ENCODE results near the gene LRRC7.
A peak's percentile ranks its signal among the peaks of the same experiment; 100 is the strongest.
"Not testable (repeated sequence)": the region's sequence is repeated elsewhere in the genome, so short reads cannot be mapped to it uniquely, and the experiment has no call there.

LRRC7 gene

GRCh38 chr1:69710484-69711189 is 142.9 kb downstream of the LRRC7 start:
- no peak overlapping the region for H3K9ac ChIP-seq (ENCODE audit: insufficient read length, low read depth)
- TF ChIP-seq SUZ12 (IDR thresholded peaks at IDR 0.05; ENCODE audit: extremely low read depth, insufficient read depth, insufficient read length) (no peak), ZNF274 (IDR thresholded peaks at IDR 0.05; ENCODE audit: low read depth, low read length) (no peak), YY1 (IDR thresholded peaks at IDR 0.05; ENCODE audit: insufficient read depth, insufficient read length) (no peak)
- H3K4me3 ChIP-seq (ENCODE audit: insufficient read length, low read depth), result no peak overlapping the region

DNA sequence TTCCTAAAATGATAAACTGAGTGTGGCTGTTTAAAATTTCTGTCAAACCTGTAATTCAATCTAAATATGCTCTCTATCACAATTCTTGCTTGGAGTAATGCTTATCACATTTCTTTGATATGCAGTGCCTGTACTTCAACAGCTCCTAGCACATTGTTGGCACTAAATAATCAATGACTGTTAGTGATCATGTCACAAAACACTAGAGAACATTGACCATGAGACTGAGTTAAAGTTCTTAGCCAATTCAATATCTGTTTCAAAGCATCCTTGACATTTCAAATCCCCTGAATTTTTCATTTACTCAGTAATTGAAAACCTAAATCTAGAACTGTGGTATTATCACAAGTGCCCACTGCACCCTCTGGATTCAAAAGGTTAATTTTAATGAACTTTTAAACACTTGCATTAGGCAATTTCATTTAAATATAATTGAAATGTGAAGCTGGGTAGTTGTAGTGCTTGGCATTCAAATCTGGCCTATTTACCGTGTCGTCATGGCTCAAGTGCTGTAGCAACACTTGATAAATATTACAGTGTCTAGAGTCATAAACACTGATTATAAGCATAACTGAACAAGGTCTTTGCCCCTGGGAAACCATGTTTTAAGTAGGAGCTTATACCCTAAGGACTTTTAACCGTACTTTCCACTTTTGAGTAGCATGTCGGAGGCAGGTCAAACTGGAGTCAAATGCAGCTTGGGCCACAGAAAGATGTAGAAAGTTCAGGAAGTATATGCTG is 143.6 kb downstream of the LRRC7 start:
- Histone ChIP-seq H3K4me3 (ENCODE audit: insufficient read length, low read depth) (no peak overlapping the region), H3K9me3 (ENCODE audit: insufficient read depth, low read length) (no peaks in the 10 kb centered on the region), H3K36me3 (ENCODE audit: insufficient read depth, insufficient read length, low read length) (no peaks in the 10 kb centered on the region), H3K4me1 (ENCODE audit: insufficient read depth, insufficient read length) (no peaks in the 10 kb centered on the region), H3K27me3 (ENCODE audit: insufficient read depth, insufficient read length) (no peaks in the 10 kb centered on the region), H3K9ac (ENCODE audit: insufficient read length, low read depth) (no peak overlapping the region)
- DNase-seq (ENCODE audit: low read depth, low spot score), result no peak
- TF ChIP-seq SUZ12 (IDR thresholded peaks at IDR 0.05; ENCODE audit: extremely low read depth, insufficient read depth, insufficient read length) (no peak), ZNF274 (IDR thresholded peaks at IDR 0.05; ENCODE audit: low read depth, low read length) (no peak), YY1 (IDR thresholded peaks at IDR 0.05; ENCODE audit: insufficient read depth, insufficient read length) (no peak)

More at GRCh38 chr1:69710484-69711189, 142.9 kb downstream of the LRRC7 start:
- DNase-seq (ENCODE audit: low read depth, low spot score), result no peak
- Histone ChIP-seq H3K36me3 (ENCODE audit: insufficient read depth, insufficient read length, low read length) (no peaks in the 10 kb centered on the region), H3K4me1 (ENCODE audit: insufficient read depth, insufficient read length) (no peaks in the 10 kb centered on the region), H3K9me3 (ENCODE audit: insufficient read depth, low read length) (no peaks in the 10 kb centered on the region), H3K27me3 (ENCODE audit: insufficient read depth, insufficient read length) (no peaks in the 10 kb centered on the region)

- not testable (repeated sequence) for H3K4me1 ChIP-seq (ENCODE audit: insufficient read depth, insufficient read length); H3K9me3 ChIP-seq (ENCODE audit: insufficient read depth, low read length); H3K9ac ChIP-seq (ENCODE audit: insufficient read length, low read depth); H3K27me3 ChIP-seq (ENCODE audit: insufficient read depth, insufficient read length); DNase-seq (ENCODE audit: low read depth, low spot score); H3K36me3 ChIP-seq (ENCODE audit: insufficient read depth, insufficient read length, low read length); H3K4me3 ChIP-seq (ENCODE audit: insufficient read length, low read depth)
Measured at GRCh38 chr1:69717834-69718233, 150.1 kb downstream of the LRRC7 start.

DNA sequence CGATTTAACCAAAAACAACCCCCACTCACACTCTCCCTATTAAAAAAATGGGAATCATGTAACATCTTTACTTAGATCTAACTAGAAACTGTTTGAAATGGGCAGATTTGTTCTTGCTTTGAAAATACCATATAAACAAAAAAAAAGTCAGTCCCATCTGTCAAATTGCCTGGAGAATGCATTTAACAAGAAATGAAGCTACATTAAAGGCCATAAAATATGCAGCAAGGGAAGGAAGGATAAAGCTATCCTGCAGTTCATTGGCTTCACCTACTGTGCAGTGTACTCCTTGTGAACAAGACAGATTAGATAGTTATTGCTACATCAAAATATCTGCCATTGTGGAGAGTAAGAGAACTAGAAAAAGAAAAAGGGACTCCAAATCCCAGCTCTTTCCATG is 160.5 kb downstream of the LRRC7 start:
- Histone ChIP-seq H3K9ac (ENCODE audit: insufficient read length, low read depth) (no peak overlapping the region), H3K4me1 (ENCODE audit: insufficient read depth, insufficient read length) (no peaks in the 10 kb centered on the region), H3K4me3 (ENCODE audit: insufficient read length, low read depth) (no peak overlapping the region), H3K36me3 (ENCODE audit: insufficient read depth, insufficient read length, low read length) (no peaks in the 10 kb centered on the region), H3K9me3 (ENCODE audit: insufficient read depth, low read length) (peaks cover 16% of the 10 kb centered on the region; the same call in 1 of the 2 replicates), H3K27me3 (ENCODE audit: insufficient read depth, insufficient read length) (no peaks in the 10 kb centered on the region)
- TF ChIP-seq SUZ12 (IDR thresholded peaks at IDR 0.05; ENCODE audit: extremely low read depth, insufficient read depth, insufficient read length) (no peak), ZNF274 (IDR thresholded peaks at IDR 0.05; ENCODE audit: low read depth, low read length) (no peak), YY1 (IDR thresholded peaks at IDR 0.05; ENCODE audit: insufficient read depth, insufficient read length) (no peak)
- DNase-seq (ENCODE audit: low read depth, low spot score), result no peak

DNA sequence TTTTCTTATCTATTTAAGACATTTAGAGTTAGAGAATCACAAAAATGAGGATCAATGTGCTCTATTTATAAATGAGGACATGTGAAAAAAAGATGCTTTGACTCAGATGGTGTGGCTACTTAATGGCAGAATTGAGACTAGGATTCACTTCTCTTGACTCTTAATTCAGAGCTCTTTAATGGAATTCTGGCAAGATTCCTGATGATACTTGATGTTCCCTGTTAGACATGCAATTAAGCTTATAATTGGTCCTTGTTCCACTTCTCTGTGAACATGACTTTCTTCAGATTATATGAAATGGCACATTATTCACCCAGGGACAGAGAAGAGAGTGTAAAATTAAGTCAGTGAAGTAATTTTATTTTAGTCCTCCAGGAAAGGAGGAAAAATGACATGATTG is 165.3 kb downstream of the LRRC7 start:
- H3K36me3 ChIP-seq (ENCODE audit: insufficient read depth, insufficient read length, low read length), result no peaks in the 10 kb centered on the region
- DNase-seq (ENCODE audit: low read depth, low spot score), result no peak
- peaks cover 27% of the 10 kb centered on the region for H3K9me3 ChIP-seq (ENCODE audit: insufficient read depth, low read length)
- no peak overlapping the region for H3K9ac ChIP-seq (ENCODE audit: insufficient read length, low read depth)
- no peaks in the 10 kb centered on the region for H3K4me1 ChIP-seq (ENCODE audit: insufficient read depth, insufficient read length)
- H3K27me3 ChIP-seq (ENCODE audit: insufficient read depth, insufficient read length), result no peaks in the 10 kb centered on the region
- no peak overlapping the region for H3K4me3 ChIP-seq (ENCODE audit: insufficient read length, low read depth)
- no peak for TF ChIP-seq SUZ12 (IDR thresholded peaks at IDR 0.05; ENCODE audit: extremely low read depth, insufficient read depth, insufficient read length)
- no peak for TF ChIP-seq YY1 (IDR thresholded peaks at IDR 0.05; ENCODE audit: insufficient read depth, insufficient read length)
- TF ChIP-seq ZNF274 (IDR thresholded peaks at IDR 0.05; ENCODE audit: low read depth, low read length), result no peak

DNA sequence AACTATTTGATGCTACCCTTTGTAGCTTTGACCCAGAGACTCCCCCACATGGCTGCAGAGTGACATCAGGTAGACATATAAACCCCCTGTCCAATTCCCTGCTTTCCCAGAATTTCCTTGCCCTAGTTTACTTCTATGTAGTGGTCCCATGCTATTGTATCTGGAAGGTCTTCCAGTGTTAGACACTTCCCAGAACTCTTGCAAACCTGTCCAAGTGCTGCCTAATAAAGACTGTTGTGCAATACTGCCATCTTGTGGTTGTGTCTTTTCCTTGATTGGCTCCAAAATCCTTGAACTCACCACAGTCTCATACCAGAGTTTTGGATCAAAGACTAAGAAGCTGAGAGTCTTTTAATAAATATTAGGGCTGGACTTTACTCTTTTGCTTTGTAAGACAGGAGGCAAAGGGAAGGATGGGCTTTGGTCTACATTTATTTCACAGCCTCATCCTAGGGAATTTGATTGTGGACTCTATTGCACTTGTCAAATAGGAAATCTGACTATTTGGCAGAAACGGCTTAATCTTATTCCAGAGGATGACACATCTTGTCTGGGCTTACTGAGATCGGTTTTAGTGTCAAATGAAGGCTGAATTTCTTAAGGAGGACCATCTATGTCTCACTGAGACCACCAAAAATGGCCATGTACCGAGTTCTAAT is 169.9 kb downstream of the LRRC7 start:
- H3K4me3 ChIP-seq (ENCODE audit: insufficient read length, low read depth), result no peak overlapping the region
- peaks cover 11% of the 10 kb centered on the region for H3K9me3 ChIP-seq (ENCODE audit: insufficient read depth, low read length)
- DNase-seq (ENCODE audit: low read depth, low spot score), result peak; percentile 87
- TF ChIP-seq SUZ12 (IDR thresholded peaks at IDR 0.05; ENCODE audit: extremely low read depth, insufficient read depth, insufficient read length), result no peak
- TF ChIP-seq YY1 (IDR thresholded peaks at IDR 0.05; ENCODE audit: insufficient read depth, insufficient read length), result no peak
- TF ChIP-seq ZNF274 (IDR thresholded peaks at IDR 0.05; ENCODE audit: low read depth, low read length), result no peak
- no peaks in the 10 kb centered on the region for H3K36me3 ChIP-seq (ENCODE audit: insufficient read depth, insufficient read length, low read length)
- no peaks in the 10 kb centered on the region for H3K27me3 ChIP-seq (ENCODE audit: insufficient read depth, insufficient read length)
- no peak overlapping the region for H3K9ac ChIP-seq (ENCODE audit: insufficient read length, low read depth)
- H3K4me1 ChIP-seq (ENCODE audit: insufficient read depth, insufficient read length), result no peaks in the 10 kb centered on the region
